Muscle of back (tissue), 11 donors: ENCODE data around the gene MS4A4E. TPM values are rescaled to one million over a fixed set of nuclear protein-coding genes. Genes with fewer than 3 reads are reported as not detected.
"Not testable (repeated sequence)": the region's sequence is repeated elsewhere in the genome, so short reads cannot be mapped to it uniquely, and the experiment has no call there.

Source experiments
- DNase-seq, 3 donors: peaks; one replicate each; pipeline versions ENCODE4 v3.0.0 to v3.0.0-alpha.2; 2013
- polyA plus RNA-seq, 10 donors: library from polyadenylated mRNA; unstranded; fragments of 120-200 nt; gene quantifications; one replicate each; pipeline ENCODE4 v1.2.1, GENCODE V29; 2013; ENCODE audit not compliant: insufficient read length in 10 of 10

Gene MS4A4E
- polyA plus RNA-seq, 10 donors, result 0.83 to 2.4 (median 1.6) TPM

DNA sequence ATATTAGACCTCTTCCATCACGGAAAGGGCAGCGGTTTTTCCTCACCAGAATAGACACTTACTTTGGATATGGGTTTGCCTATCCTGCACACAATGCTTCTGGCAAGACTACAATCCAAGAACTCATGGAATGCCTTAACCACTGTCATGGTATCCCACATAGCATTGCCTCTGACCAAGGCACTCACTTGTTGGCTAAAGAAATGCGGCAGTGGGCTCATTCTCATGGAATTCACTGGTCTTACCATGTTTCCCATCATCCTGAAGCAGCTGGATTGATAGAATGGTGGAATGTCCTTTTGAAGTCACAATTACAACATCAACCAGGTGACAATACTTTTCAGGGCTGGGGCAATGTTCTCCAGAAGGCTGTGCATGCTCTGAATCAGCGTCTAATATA, 20.8 kb downstream of the MS4A4E start:
- no peak for DNase-seq

DNA sequence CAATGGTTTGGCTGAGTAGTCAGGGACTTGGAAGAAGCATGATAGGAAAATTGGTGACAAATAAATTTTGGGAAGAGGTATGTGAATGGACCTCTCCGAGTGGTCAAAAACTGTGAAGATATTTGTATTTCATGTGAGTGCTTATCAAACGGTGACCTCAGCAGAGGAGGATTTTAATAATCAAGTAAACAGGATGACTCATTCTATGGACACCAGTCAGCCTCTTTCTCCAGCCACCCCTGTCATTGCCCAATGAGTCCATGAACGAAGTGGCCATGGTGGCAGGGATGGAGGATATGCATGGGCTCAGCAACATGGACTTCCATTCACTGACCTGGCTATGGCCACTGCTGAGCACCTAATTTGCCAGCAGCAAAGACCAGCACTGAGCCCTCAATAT, 21.2 kb downstream of the MS4A4E start:
- no peak for DNase-seq

DNA sequence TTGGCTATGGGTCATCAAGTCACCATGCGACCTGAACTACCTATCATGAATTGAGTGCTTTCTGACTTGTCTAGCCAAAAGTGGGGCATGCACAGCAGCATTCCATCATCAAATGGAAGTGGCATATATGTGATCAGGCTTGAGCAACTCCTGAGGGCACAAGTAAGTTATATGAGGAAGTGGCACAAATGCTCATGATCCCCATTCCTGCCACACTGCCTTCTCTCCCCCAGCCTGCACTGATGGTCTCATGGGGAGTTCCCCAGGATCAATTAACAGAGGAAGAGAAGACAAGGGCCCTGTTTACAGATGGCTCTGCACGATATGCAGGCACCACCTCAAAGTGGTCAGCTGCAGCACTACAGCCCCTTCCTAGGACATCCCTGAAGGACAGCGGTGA, 21.8 kb downstream of the MS4A4E start:
- no peak for DNase-seq

DNA sequence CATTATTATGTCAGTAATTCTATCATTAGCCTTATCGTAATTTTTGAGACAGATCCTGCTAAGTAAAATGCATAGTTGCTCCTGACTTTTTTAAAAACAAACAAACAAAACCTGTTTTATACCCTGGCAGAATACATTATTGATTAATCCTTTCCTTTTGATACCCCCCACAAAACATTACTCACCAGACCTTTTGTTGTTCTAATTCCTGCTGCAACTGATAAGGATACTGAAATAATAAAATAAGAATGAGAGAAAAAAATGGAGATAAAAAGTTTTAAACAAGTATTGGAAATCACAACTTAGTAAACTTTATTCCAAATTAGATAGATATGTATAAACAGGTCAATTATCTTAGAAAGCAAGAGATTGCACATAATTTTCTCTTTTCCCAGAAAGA, 28.6 kb downstream of the MS4A4E start:
- no peak for DNase-seq

DNA sequence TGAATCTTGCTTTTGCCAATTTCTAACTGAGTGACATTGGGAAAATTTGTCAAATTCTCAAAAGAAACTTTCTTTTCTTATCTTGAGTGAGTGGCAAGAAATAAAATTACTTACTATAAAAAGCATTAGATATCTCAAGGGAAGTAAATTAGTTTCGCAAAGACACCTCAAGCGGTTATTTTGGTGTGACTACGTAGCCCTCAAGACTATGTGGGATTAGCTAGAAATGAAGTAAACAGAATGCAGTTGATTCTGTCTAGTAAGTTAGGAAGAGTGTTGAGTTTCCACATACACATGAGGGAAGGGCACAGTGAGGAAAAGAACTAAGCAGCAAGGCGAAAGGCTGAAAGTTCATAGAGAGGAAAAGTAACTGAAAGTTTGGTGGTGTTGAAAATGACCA, 31.7 kb downstream of the MS4A4E start:
- DNase-seq, result no peak

DNA sequence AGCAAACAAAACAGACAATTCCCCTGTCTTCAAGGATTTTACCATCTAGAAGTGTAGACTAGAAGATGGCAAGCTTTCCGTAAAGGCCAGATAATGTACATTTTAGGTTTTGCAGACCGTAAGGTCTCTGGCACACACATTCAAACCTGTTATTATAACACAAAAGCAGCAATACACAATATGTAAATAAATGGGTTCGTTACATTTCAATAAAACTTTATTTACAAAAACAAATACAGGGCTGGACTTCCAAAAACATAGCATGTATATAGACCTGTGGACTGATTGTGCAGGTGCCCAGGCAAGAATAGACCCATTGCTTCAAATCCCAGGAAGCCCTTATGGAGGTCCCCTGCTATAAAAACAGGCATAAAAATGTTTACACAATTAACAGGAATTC, 33.0 kb downstream of the MS4A4E start:
- DNase-seq, result no peak

DNA sequence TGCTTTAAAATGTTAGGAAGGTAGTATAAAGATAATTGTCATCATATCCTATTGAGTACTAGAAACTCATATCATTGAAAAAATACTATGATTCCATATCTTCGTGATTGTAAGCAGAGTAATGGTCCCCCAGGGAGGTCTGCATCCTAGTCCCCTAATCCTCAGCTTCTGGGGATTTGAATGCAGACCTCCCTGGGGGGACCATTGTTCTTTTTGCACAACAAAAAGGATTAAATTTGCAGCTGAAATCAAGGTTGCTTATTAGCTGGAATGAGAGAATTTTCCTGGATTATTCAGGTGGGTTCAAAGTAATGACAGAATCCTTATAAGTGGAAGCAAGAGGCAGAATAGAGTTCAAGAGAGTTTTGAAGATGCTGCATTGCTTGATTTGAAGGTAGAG, 34.0 kb downstream of the MS4A4E start:
- no peak for DNase-seq

DNA sequence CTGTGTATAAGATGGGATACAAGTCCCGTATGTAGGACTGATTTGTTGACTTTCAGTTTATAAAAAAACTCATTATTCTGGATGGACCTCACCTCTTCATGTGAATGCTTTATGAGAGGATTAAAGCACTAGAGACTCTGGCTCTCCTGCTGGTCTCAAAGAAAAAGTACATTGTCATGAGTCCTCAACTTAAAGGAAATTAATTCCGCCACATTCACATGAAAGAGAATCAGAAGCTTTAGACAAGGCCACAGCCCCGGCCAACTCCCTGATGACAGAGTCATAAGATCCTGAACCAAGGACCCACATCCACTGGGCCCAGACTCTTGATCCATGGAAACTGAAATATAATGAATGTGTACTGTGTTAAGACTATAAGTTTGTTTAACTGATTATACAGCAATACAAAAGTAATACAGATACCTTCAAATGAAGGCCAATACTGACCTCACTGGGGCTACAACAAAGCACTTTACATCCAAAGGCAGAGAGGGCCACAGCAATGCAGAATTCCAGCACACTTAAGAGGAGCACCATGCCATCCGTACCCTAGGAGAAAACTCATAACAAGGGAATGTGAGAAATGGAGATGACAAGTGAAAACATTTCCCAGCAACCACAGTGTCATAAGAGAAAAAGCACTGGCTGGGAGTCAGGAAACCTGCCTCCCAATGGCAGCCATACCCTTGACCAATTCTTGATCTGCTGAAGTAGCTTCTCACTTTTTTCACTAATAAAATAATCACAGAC, 34.6 kb downstream of the MS4A4E start:
- no peak for DNase-seq

DNA sequence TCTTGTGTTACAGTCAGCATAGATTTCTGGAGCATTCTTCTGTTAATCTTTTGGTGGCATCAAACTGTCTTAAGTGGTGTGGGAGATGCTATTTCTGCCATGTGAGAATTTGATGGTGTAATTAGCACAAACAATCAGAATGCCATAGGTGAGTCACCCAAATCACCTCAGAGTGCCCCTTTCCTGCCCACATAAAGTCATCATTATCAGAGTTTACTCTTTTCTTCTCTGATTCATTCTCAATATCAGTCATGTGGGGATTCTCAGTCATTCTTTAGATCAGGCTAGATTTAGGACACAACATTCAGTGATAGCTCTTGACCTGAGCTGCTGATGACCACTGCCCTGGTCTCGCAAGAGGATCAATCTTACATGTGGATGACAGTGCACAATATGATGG, 36.3 kb downstream of the MS4A4E start:
- DNase-seq, result no peak

DNA sequence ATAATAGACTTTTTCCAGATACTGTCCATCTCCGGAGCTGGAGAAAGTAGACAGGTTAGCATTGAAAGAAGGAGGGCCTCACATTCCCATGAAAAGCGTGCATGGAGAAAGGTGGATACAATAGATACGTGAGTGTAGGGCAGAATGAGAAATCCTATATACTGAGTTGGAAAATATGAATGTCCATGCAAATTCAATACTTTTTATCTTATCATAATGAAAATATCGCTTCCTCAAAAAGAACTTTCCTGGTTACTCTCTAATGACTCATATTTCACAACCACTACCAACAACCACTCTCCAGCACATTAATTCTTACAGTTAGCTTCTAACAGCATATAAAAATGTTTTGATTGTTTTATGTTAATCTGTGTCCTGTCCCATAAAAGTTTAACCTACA, 38.0 kb downstream of the MS4A4E start:
- DNase-seq, result no peak

DNA sequence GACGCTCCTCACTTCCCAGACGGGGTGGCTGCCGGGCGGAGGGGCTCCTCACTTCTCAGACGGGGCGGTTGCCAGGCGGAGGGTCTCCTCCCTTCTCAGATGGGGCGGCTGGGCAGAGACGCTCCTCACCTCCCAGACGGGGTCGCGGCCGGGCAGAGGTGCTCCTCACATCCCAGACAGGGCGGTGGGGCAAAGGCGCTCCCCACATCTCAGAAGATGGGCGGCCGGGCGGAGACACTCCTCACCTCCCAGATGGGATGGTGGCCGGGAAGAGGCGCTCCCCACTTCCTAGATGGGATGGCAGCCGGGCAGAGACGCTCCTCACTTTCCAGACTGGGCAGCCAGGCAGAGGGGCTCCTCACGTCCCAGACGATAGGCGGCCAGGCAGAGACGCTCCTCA, 41.6 kb downstream of the MS4A4E start:
- not testable (repeated sequence) for DNase-seq

DNA sequence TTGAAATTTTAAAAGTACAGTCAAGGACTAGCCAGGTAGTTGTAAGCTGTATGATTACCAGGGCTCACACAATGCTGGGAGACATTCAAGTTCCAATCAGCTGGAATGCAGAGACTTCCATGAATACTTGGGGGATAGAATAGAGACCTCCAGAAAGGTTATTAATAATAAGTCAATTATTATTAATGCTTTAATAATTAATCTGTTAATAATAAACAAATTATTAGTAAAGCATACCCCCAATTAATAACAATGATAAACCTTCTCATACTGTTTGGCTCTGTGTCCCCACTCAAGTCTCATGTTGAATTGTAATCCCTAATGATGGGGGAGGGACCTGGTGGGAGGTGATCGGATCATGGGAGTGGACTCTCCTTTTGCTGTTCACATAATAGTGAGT, 45.5 kb downstream of the MS4A4E start:
- no peak for DNase-seq

DNA sequence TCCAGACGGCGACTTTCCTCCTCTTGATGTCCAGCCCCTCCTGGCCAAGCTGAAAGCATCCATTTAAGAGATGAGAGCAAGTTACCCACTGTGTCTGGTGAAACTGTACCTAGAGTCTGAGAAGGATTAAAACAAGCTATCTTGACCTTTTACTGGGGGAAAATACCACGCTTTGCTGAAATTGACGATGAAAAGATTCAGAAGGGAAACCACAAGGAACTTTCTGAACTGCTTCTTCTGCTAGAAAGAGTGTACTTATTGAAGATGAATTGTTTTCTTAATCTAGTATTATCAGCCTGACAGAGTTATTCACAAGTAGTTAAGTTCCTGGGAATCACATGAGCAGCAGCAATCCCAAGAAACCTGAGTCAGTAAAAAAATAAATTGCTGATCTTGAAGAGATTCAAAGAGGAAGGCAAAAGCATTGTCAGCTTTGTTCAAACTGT, 47.0 kb downstream of the MS4A4E start:
- peak in 1 of 3 donors; percentile 12 for DNase-seq

DNA sequence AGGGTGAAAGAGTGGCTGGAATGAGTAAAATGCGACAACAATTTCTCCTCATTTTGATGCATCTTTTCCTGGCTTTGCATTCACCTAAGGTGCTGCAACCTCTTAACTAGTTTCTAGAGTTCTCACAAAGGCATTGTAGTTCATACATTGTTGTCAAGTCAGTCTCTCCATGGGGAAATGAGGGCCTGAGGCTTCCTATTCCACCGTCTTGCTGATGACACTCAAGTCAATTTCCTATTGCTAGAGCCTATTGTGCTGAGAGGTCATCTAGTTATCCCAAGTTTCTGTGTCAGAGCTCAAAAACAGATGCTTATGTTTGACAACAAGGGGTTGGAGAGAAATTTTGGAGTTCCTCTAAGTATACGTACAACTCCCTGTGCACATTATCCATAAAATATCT, 48.4 kb downstream of the MS4A4E start:
- no peak for DNase-seq

DNA sequence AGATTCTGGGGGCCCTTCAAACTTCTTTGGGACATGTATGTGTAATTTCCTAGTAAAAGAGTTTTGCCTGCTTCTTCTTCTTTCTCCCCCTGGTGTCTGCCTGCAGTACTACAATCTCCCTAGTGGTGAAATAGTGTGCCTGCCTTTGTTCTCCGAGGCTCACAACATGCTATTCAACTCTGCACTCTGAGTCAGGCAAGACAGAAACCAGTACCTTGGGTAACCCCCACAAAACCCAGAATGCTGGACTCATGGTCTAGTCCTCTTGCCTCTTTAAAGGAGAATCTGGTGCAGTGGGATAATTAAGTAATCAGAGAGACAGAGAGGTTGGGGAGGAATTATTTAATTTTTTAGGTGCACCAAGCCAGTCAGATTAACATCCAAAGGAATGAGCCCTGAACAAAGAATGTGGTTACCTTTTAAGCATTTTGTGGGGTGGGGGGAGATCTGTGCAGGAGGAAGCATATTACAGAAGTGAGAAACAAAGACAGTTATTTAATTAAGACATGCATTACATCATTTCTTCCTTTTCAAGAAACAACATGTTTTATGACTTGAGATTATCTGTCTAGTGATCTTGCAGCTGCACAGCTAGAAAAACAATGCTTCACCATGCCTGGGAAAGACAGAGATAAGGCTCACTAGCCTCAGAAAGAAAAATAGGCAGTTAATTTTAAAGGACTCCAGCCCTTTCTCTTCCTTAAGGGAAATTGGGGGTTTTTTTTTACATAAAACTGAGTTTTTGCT, 49.1 kb downstream of the MS4A4E start:
- no peak for DNase-seq

DNA sequence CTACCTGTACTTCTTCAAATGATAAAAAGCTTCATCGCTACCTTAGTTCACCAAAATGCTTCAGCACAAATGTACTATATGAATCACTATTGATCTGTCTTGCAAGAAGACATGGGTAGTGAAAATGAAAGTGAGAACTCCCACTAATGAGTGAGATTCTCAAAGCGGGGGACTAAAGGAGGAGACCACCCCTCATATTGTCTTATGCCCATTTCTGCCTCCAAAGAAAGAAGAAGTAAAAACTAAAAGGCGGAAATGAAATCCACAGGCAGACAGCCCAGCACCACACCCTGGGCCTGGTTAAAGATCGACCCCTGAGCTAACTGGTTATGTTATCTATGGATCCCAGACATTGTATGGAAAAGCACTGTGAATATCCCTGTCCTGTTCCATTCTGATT, 50.4 kb downstream of the MS4A4E start:
- DNase-seq, result not testable (repeated sequence)

DNA sequence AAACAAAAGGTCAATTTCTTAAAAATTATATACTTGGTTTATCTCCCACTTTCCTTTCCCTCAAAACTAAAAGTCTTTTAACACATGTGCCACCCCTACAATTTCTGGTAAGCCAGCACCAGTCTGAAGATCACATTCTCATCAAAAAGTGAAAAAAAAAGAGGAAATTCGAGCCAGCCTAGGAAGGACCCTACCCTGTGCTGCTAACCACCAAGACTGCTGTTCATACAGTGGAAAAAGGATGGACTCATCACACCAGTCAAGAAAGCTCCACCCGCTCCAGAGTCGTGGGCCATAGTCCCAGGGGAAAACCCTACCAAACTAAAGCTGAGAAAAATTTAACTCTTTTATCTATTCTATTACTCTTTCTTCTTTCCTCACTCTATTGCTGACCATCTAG, 54.5 kb downstream of the MS4A4E start:
- DNase-seq, result not testable (repeated sequence)

DNA sequence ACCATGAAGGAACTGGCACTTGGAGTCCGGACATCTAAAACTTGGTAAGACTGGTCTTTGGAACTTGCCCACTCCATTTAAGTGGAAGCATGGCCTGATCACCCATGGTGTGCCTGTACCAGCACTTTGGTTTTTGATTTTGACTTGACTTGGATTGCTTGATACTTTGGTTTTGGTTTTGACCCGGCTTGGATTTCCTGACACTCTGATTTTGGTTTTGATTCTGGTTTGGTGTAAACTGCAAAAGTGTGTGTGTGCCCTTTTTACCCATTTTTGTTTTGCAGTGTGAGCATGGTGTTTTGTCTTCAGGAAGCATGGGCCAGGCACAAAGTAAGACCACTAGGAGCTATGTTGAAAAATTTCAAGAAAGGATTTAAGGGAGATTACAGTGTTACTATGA, 56.8 kb downstream of the MS4A4E start:
- not testable (repeated sequence) for DNase-seq

DNA sequence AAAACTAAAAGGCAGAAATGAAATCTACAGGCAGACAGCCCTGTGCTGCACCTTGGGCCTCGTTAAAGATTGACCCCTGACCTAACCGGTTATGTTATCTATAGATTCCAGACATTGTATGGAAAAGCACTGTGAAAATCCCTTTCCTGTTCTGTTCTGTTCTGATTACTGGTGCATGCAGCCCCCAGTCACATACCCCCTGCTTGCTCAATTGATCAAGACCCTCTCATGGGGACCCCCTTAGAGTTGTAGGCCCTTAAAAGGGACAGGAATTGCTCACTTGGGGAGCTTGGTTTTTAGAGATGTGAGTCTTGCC, 57.5 kb downstream of the MS4A4E start:
- not testable (repeated sequence) for DNase-seq

DNA sequence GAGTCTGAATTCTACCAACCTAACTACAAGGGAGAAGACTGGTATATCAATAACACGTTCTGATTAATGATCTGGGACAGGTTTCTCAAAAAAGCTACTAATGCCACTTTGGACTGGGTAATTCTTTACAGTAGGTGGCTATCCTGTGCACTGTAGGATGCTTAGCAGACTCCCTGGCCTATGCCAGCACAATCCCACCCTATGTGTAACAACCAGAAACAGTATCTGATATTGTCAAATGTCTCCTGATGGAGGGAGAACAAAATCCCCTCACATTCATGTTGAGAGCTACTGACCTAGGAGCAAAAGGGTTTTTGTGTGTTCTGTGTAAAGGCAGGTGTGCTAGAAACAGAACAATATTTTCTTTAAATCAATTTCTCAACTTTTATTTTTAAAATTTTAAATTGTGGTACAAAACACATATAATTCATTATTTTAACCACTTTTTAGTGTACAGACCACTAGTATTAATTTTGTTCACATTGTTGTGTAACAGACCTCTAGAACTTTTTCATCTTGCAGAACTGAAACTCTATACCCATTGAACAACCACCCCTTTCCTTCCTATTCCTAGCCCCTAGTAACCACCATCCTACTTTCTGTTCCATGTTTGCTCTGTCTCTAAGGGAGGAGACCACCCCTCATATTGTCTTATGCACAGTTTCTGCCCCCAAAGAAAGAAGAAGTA, 58.0 kb downstream of the MS4A4E start:
- no peak for DNase-seq

DNA sequence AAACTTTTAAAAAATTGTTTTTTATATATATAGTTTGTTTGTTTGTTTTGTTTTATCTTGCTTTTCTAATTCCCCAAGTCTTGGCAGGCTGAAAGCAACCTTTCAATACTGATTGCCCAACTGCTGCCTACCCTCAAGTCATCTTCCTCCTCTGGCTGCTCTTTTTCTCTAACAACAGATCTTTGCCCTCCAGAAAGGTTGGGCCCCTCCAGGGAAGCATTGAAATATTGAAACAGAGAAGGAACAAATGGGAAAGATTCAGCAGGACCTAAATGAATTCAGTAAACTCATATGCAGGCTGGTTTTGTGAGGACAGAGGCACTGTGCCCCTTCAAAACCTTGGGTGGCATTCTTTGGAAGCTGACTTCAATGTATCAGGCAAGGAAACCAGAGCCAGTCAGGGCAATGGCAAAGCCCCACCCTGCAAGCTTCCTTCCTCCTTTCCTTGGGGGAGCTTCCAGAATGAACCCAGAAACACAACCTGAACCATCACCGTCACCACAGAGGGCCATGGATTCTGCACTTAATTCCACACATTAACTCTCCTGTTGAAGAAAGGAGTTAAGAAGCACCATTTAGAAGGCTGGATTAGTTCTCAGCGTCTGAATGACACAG, 59.2 kb downstream of the MS4A4E start:
- DNase-seq, result no peak

DNA sequence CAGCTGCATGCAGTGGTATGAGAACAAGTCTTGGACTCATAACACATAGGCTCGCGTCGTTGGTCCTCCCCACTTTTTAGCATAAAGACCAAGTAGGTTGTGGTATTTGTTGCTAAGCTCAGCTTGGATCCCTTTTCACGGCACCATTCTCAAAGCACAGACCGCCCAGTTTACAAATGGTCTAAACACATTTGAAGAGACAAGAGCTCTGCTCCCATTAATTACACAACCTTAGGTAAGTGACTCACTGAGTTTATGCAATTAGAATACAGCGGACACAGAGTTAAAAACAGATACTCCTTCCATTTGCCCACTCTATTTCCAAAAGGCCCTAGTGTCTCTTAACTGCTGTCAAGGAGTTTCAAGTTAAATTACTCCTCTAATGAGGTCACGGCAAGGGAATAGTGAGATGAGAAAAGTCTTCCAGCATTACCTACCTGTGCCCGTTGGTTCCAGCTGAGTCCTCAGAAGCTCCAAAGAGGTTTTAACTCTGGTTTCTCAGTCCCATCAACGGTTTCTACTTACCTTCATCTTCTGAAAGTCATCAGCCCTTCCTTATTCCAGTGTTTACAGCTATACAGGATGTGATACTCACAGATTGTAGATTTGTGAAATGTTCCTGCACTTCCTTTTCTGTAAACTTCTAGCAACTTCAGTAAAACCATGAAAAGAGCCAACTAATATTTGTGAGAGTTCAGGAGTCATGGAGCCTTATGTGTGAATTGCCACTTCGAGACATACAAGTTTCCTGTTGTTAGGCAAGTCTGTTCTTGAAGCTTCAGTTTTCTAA, 60.2 kb downstream of the MS4A4E start, which contains the start of gene MS4A6A:
TSS of gene MS4A6A (minus strand) at position 543 of the 790 bp plus-strand sequence. CDS start 1,356 bp downstream, outside the sequence.
- DNase-seq, result no peak
